Glutamatergic neuron (in vitro differentiated cells): ENCODE measurements around the gene THAP7. TPM values are rescaled to one million over a fixed set of nuclear protein-coding genes. Genes with fewer than 3 reads are reported as not detected.

Experiments used
- DNase-seq: peaks from one replicate; pipeline ENCODE4 v3.0.0; 2022
- H3K27ac Mint-ChIP-seq: one replicate; pipeline ENCODE4 v1.8.0; 2020; ENCODE audit warnings: mild to moderate bottlenecking, mixed read lengths, inconsistent platforms; ENCODE audit not compliant: unreplicated experiment
- H3K27me3 Mint-ChIP-seq: one replicate; pipeline ENCODE4 v1.8.0; 2020; ENCODE audit warnings: mild to moderate bottlenecking, moderate library complexity, mixed read lengths, inconsistent platforms; ENCODE audit not compliant: unreplicated experiment
- H3K36me3 Mint-ChIP-seq: one replicate; pipeline ENCODE4 v1.8.0; 2020; ENCODE audit warnings: mild to moderate bottlenecking, mixed read lengths, inconsistent platforms; ENCODE audit not compliant: unreplicated experiment
- H3K4me1 Mint-ChIP-seq: one replicate; pipeline ENCODE4 v1.8.0; 2020; ENCODE audit warnings: mild to moderate bottlenecking, low read depth, mixed read lengths, inconsistent platforms; ENCODE audit not compliant: unreplicated experiment
- H3K4me3 Mint-ChIP-seq: one replicate; pipeline ENCODE4 v1.8.0; 2020; ENCODE audit warnings: mild to moderate bottlenecking, mixed read lengths, inconsistent platforms; ENCODE audit not compliant: unreplicated experiment
- H3K9me3 Mint-ChIP-seq: one replicate; pipeline ENCODE4 v1.8.0; 2020; ENCODE audit warnings: mild to moderate bottlenecking, moderate library complexity, mixed read lengths, inconsistent platforms; ENCODE audit not compliant: unreplicated experiment
- CTCF ChIP-seq: fragments of 200-600 bp; sonication (generic); IDR thresholded peaks from one replicate; pipeline ENCODE4 v1.5.0; 2021; ENCODE audit not compliant: partially characterized antibody, unreplicated experiment
- total RNA-seq: library from RNA; stranded (reverse); fragmentation: NEBNext Ultra II Directional; extraction: Animal tissue kit (Norgen Biotek cat#: 25700); gene quantifications from one replicate; pipeline ENCODE4 v1.2.1, GENCODE V29; 2021; ENCODE audit not compliant: unreplicated experiment

Gene THAP7
- total RNA-seq, 1 donor from 2014 or later, result 17.8 TPM

- H3K4me3 Mint-ChIP-seq, result peak overlapping the region; percentile 77
- H3K4me1 Mint-ChIP-seq, result peaks cover 7% of the 10 kb centered on the region
- no peak for TF ChIP-seq CTCF
- peak overlapping the region; percentile 52 for H3K27ac Mint-ChIP-seq
- DNase-seq, result peak; percentile 60
- no peaks in the 10 kb centered on the region for H3K36me3 Mint-ChIP-seq
- H3K27me3 Mint-ChIP-seq, result peaks cover 9% of the 10 kb centered on the region
- peaks cover 13% of the 10 kb centered on the region for H3K9me3 Mint-ChIP-seq
Measured at GRCh38 chr22:20979243-20979809, 22.6 kb downstream of the THAP7 start.

- no peak for DNase-seq
- Mint-ChIP-seq H3K4me3 (peak overlapping the region; percentile 30), H3K4me1 (peaks cover 3% of the 10 kb centered on the region), H3K36me3 (no peaks in the 10 kb centered on the region), H3K9me3 (peaks cover 13% of the 10 kb centered on the region), H3K27ac (no peak overlapping the region), H3K27me3 (peaks cover 9% of the 10 kb centered on the region)
- no peak for TF ChIP-seq CTCF
Measured at GRCh38 chr22:20978419-20978818, 23.5 kb downstream of the THAP7 start.

- Mint-ChIP-seq H3K9me3 (peaks cover 12% of the 10 kb centered on the region), H3K27me3 (peaks cover 9% of the 10 kb centered on the region), H3K4me3 (no peak overlapping the region), H3K4me1 (peaks cover 3% of the 10 kb centered on the region), H3K36me3 (no peaks in the 10 kb centered on the region), H3K27ac (no peak overlapping the region)
- DNase-seq, result no peak
- no peak for TF ChIP-seq CTCF
Measured at GRCh38 chr22:20977516-20978170, 24.3 kb downstream of the THAP7 start.

GRCh38 chr22:20977019-20977418 is 24.9 kb downstream of the THAP7 start:
- no peak for DNase-seq
- H3K4me1 Mint-ChIP-seq, result peaks cover 3% of the 10 kb centered on the region
- H3K27ac Mint-ChIP-seq, result no peak overlapping the region
- peaks cover 15% of the 10 kb centered on the region for H3K9me3 Mint-ChIP-seq
- H3K36me3 Mint-ChIP-seq, result no peaks in the 10 kb centered on the region
- no peak overlapping the region for H3K4me3 Mint-ChIP-seq
- H3K27me3 Mint-ChIP-seq, result peaks cover 9% of the 10 kb centered on the region
- TF ChIP-seq CTCF, result no peak

- H3K36me3 Mint-ChIP-seq, result no peaks in the 10 kb centered on the region
Measured at GRCh38 chr22:20976291-20976877, 25.5 kb downstream of the THAP7 start.

More at GRCh38 chr22:20976291-20976877, 25.5 kb downstream of the THAP7 start:
- DNase-seq, result no peak
- TF ChIP-seq CTCF, result no peak
- Mint-ChIP-seq H3K27ac (no peak overlapping the region), H3K4me3 (no peak overlapping the region), H3K9me3 (peaks cover 13% of the 10 kb centered on the region), H3K4me1 (peaks cover 2% of the 10 kb centered on the region), H3K27me3 (peaks cover 8% of the 10 kb centered on the region)
